Fibroblast of gingiva (primary cell): ENCODE data around the gene CDH4.

Experiments
- DNase-seq: peaks from one replicate; pipeline ENCODE4 v3.0.0-alpha.2; 2011; ENCODE audit warnings: low read depth

CDH4 gene

GRCh38 chr20:61630816-61631215, 378.8 kb downstream of the CDH4 start:
- no peak for DNase-seq

GRCh38 chr20:61631751-61632150, 379.7 kb downstream of the CDH4 start:
- no peak for DNase-seq

GRCh38 chr20:61633004-61633403, 380.9 kb downstream of the CDH4 start:
- DNase-seq, result no peak

- no peak for DNase-seq
Measured at GRCh38 chr20:61634376-61635145, 382.5 kb downstream of the CDH4 start.

- DNase-seq, result no peak
Measured at GRCh38 chr20:61635721-61636455, 383.8 kb downstream of the CDH4 start.

- DNase-seq, result no peak
Measured at GRCh38 chr20:61636531-61637116, 384.6 kb downstream of the CDH4 start.

GRCh38 chr20:61638802-61639585, 386.9 kb downstream of the CDH4 start:
- DNase-seq, result no peak

GRCh38 chr20:61640131-61640870, 388.2 kb downstream of the CDH4 start:
- DNase-seq, result no peak

GRCh38 chr20:61640871-61641245, 388.8 kb downstream of the CDH4 start:
- DNase-seq, result no peak

GRCh38 chr20:61643656-61644377, 391.8 kb downstream of the CDH4 start:
- no peak for DNase-seq

- DNase-seq, result no peak
Measured at GRCh38 chr20:61644378-61645076, 392.5 kb downstream of the CDH4 start.

GRCh38 chr20:61645732-61646131, 393.7 kb downstream of the CDH4 start:
- DNase-seq, result no peak

- no peak for DNase-seq
Measured at GRCh38 chr20:61646453-61646852, 394.4 kb downstream of the CDH4 start.

GRCh38 chr20:61646986-61647385, 394.9 kb downstream of the CDH4 start:
- DNase-seq, result no peak

- DNase-seq, result no peak
Measured at GRCh38 chr20:61647702-61648101, 395.6 kb downstream of the CDH4 start.

GRCh38 chr20:61649105-61649859, 397.2 kb downstream of the CDH4 start:
- no peak for DNase-seq

- no peak for DNase-seq
Measured at GRCh38 chr20:61649860-61650162, 397.8 kb downstream of the CDH4 start.

- DNase-seq, result no peak
Measured at GRCh38 chr20:61650912-61651733, 399.1 kb downstream of the CDH4 start.

- DNase-seq, result no peak
Measured at GRCh38 chr20:61652146-61652545, 400.1 kb downstream of the CDH4 start.
